ENCODE data around the gene MFSD6. TPM values are rescaled to one million over a fixed set of nuclear protein-coding genes. Genes with fewer than 3 reads are reported as not detected.

MFSD6 gene
- polyA plus RNA-seq, 1 donor from 2014 or later, result 11.8 TPM

GRCh38 chr2:190441564-190441963 is 33.4 kb downstream of the MFSD6 start:
- TF ChIP-seq EZH2 (IDR thresholded peaks at IDR 0.05; ENCODE audit: borderline replicate concordance, insufficient read depth, low read length, poor library complexity, severe bottlenecking) (no peak), EP300 (conservative IDR thresholded peaks at IDR 0.05; ENCODE audit: poor library complexity, severe bottlenecking) (no peak), POLR2AphosphoS5 (IDR thresholded peaks at IDR 0.05) (no peak), TAF1 (IDR thresholded peaks at IDR 0.05; ENCODE audit: low read depth) (no peak), REST (IDR thresholded peaks at IDR 0.05; ENCODE audit: borderline replicate concordance) (no peak), CTCF (IDR thresholded peaks at IDR 0.05; ENCODE audit: poor library complexity, severe bottlenecking) (no peak), MXI1 (conservative IDR thresholded peaks at IDR 0.05; ENCODE audit: poor library complexity, severe bottlenecking) (no peak), RAD21 (conservative IDR thresholded peaks at IDR 0.05) (no peak)
- Histone ChIP-seq H3K9me3 (ENCODE audit: low read length) (no peaks in the 10 kb centered on the region), H3K79me2 (replicated peaks; ENCODE audit: insufficient read depth, low read length) (peaks cover 5% of the 10 kb centered on the region), H4K20me1 (ENCODE audit: insufficient read depth) (no peaks in the 10 kb centered on the region), H3K9me2 (ENCODE audit: insufficient read depth, low read length) (no peaks in the 10 kb centered on the region), H3K27me3 (ENCODE audit: insufficient read depth, low read depth, low read length) (no peaks in the 10 kb centered on the region), H3K36me3 (ENCODE audit: insufficient read depth, low read length) (peaks cover 19% of the 10 kb centered on the region), H3K4me2 (ENCODE audit: low read length) (no peak overlapping the region), H3F3A (ENCODE audit: insufficient read depth, low read length, poor library complexity, severe bottlenecking) (no peaks in the 10 kb centered on the region), H3K9ac (ENCODE audit: low read length) (no peak overlapping the region), H2AFZ (ENCODE audit: low read depth, low read length) (no peak overlapping the region), H3K27ac (ENCODE audit: low read length) (no peak overlapping the region), H3K4me3 (ENCODE audit: low read length) (no peak overlapping the region)

GRCh38 chr2:190443055-190443454 is 34.9 kb downstream of the MFSD6 start:
- Histone ChIP-seq H2AFZ (ENCODE audit: low read depth, low read length) (no peak overlapping the region), H3K9me3 (ENCODE audit: low read length) (no peaks in the 10 kb centered on the region), H3K4me3 (ENCODE audit: low read length) (no peak overlapping the region), H3K36me3 (ENCODE audit: insufficient read depth, low read length) (peaks cover 7% of the 10 kb centered on the region), H3K4me2 (ENCODE audit: low read length) (no peak overlapping the region), H3K27me3 (ENCODE audit: insufficient read depth, low read depth, low read length) (no peaks in the 10 kb centered on the region), H3K9me2 (ENCODE audit: insufficient read depth, low read length) (no peaks in the 10 kb centered on the region), H3F3A (ENCODE audit: insufficient read depth, low read length, poor library complexity, severe bottlenecking) (no peaks in the 10 kb centered on the region), H4K20me1 (ENCODE audit: insufficient read depth) (no peaks in the 10 kb centered on the region), H3K79me2 (replicated peaks; ENCODE audit: insufficient read depth, low read length) (peaks cover 5% of the 10 kb centered on the region), H3K27ac (ENCODE audit: low read length) (no peak overlapping the region), H3K9ac (ENCODE audit: low read length) (no peak overlapping the region)
- no peak for TF ChIP-seq EP300 (conservative IDR thresholded peaks at IDR 0.05; ENCODE audit: poor library complexity, severe bottlenecking)
- no peak for TF ChIP-seq SMC3 (conservative IDR thresholded peaks at IDR 0.05; ENCODE audit: poor library complexity)
- no peak for TF ChIP-seq RAD21 (conservative IDR thresholded peaks at IDR 0.05)
- no peak for TF ChIP-seq EZH2 (IDR thresholded peaks at IDR 0.05; ENCODE audit: borderline replicate concordance, insufficient read depth, low read length, poor library complexity, severe bottlenecking)
- no peak for TF ChIP-seq REST (IDR thresholded peaks at IDR 0.05; ENCODE audit: borderline replicate concordance)
- no peak for TF ChIP-seq CTCF (IDR thresholded peaks at IDR 0.05; ENCODE audit: poor library complexity, severe bottlenecking)
- no peak for TF ChIP-seq MXI1 (conservative IDR thresholded peaks at IDR 0.05; ENCODE audit: poor library complexity, severe bottlenecking)
- TF ChIP-seq POLR2AphosphoS5 (IDR thresholded peaks at IDR 0.05), result no peak
- TF ChIP-seq TAF1 (IDR thresholded peaks at IDR 0.05; ENCODE audit: low read depth), result no peak

Measured in neural cell (in vitro differentiated cells).